HFFc6 (cell line): Measurements from ENCODE around the gene C1orf105. TPM values are rescaled to one million over a fixed set of nuclear protein-coding genes. Genes with fewer than 3 reads are reported as not detected.

Source experiments
- DNase-seq: peaks from one replicate; pipeline ENCODE4 v3.0.0-alpha.2; 2018
- H3K27ac Mint-ChIP-seq: 2 replicates; pipeline ENCODE4 v1.8.0; 2020; ENCODE audit warnings: mild to moderate bottlenecking, mixed read lengths
- H3K27me3 Mint-ChIP-seq: 2 replicates; pipeline ENCODE4 v1.8.0; 2021; ENCODE audit warnings: mild to moderate bottlenecking, moderate library complexity, mixed read lengths; ENCODE audit not compliant: insufficient read depth
- H3K36me3 Mint-ChIP-seq: 2 replicates; pipeline ENCODE4 v1.8.0; 2021; ENCODE audit warnings: low read depth, mixed read lengths
- H3K4me1 Mint-ChIP-seq: 2 replicates; pipeline ENCODE4 v1.8.0; 2020; ENCODE audit warnings: low read depth, mixed read lengths
- H3K4me3 Mint-ChIP-seq: 2 replicates; pipeline ENCODE4 v1.8.0; 2020; ENCODE audit warnings: mild to moderate bottlenecking, moderate library complexity, mixed read lengths
- H3K9me3 Mint-ChIP-seq: 2 replicates; pipeline ENCODE4 v1.8.0; 2020; ENCODE audit warnings: mild to moderate bottlenecking, mixed read lengths
- CTCF ChIP-seq: fragments of 200-600 bp; sonication (generic); IDR thresholded peaks from 2 replicates; pipeline ENCODE4 v1.5.0; 2021; ENCODE audit warnings: antibody characterized with exemption, mild to moderate bottlenecking
- total RNA-seq, 6 experiments: library from RNA; stranded (reverse); fragmentation: NEBNext Ultra II Directional; extraction: Animal tissue kit (Norgen Biotek cat#: 25700); gene quantifications; 2 replicates in 1 of 6; 3 replicates in 5 of 6; pipeline ENCODE4 v1.2.3, GENCODE V29; 2021

The C1orf105 gene
- total RNA-seq, 6 experiments from 2014 or later, result not detected

- DNase-seq, result no peak
- no peak for TF ChIP-seq CTCF
- H3K4me3 Mint-ChIP-seq, result no peak overlapping the region
- no peaks in the 10 kb centered on the region for H3K27me3 Mint-ChIP-seq
- H3K9me3 Mint-ChIP-seq, result no peaks in the 10 kb centered on the region
- H3K4me1 Mint-ChIP-seq, result peaks cover 71% of the 10 kb centered on the region
- no peaks in the 10 kb centered on the region for H3K36me3 Mint-ChIP-seq
- no peak overlapping the region for H3K27ac Mint-ChIP-seq
These were observed 16.4 kb upstream of the C1orf105 start for GRCh38 chr1:172404121-172404520.

GRCh38 chr1:172405912-172406311, 14.6 kb upstream of the C1orf105 start:
- no peaks in the 10 kb centered on the region for H3K9me3 Mint-ChIP-seq
- TF ChIP-seq CTCF, result no peak
- no peak overlapping the region for H3K4me3 Mint-ChIP-seq
- H3K36me3 Mint-ChIP-seq, result no peaks in the 10 kb centered on the region
- H3K27ac Mint-ChIP-seq, result no peak overlapping the region
- peak; percentile 42 for DNase-seq
- H3K4me1 Mint-ChIP-seq, result peaks cover 63% of the 10 kb centered on the region
- H3K27me3 Mint-ChIP-seq, result no peaks in the 10 kb centered on the region

GRCh38 chr1:172406968-172407367, 13.5 kb upstream of the C1orf105 start:
- no peak overlapping the region for H3K4me3 Mint-ChIP-seq
- H3K27ac Mint-ChIP-seq, result no peak overlapping the region
- H3K4me1 Mint-ChIP-seq, result peaks cover 65% of the 10 kb centered on the region
- no peak for TF ChIP-seq CTCF
- H3K9me3 Mint-ChIP-seq, result no peaks in the 10 kb centered on the region
- no peaks in the 10 kb centered on the region for H3K36me3 Mint-ChIP-seq
- DNase-seq, result no peak
- no peaks in the 10 kb centered on the region for H3K27me3 Mint-ChIP-seq

GRCh38 chr1:172408958-172409357, 11.5 kb upstream of the C1orf105 start:
- peak; percentile 64 for DNase-seq
- H3K27me3 Mint-ChIP-seq, result no peaks in the 10 kb centered on the region; the same call in 1 of the 2 replicates
- peak overlapping the region; percentile 51 for H3K27ac Mint-ChIP-seq
- no peak for TF ChIP-seq CTCF
- no peaks in the 10 kb centered on the region for H3K9me3 Mint-ChIP-seq
- H3K36me3 Mint-ChIP-seq, result no peaks in the 10 kb centered on the region
- H3K4me1 Mint-ChIP-seq, result peaks cover 73% of the 10 kb centered on the region
- H3K4me3 Mint-ChIP-seq, result no peak overlapping the region

- H3K27ac Mint-ChIP-seq, result no peak overlapping the region
These were observed 10.5 kb upstream of the C1orf105 start for GRCh38 chr1:172410027-172410426.

More at GRCh38 chr1:172410027-172410426, 10.5 kb upstream of the C1orf105 start:
- no peaks in the 10 kb centered on the region for H3K9me3 Mint-ChIP-seq
- no peaks in the 10 kb centered on the region; the same call in 1 of the 2 replicates for H3K27me3 Mint-ChIP-seq
- H3K4me1 Mint-ChIP-seq, result peaks cover 72% of the 10 kb centered on the region
- H3K36me3 Mint-ChIP-seq, result no peaks in the 10 kb centered on the region
- H3K4me3 Mint-ChIP-seq, result no peak overlapping the region
- DNase-seq, result no peak
- TF ChIP-seq CTCF, result no peak
